GM19043 (cell line): ENCODE measurements around the gene GPR160.

Source experiments
- ATAC-seq: cut with Tn5 transposase; IDR thresholded peaks from one replicate; pipeline ENCODE4 v1.9.1; 2021; ENCODE audit warnings: low read depth; ENCODE audit not compliant: unreplicated experiment

The GPR160 gene

GRCh38 chr3:170063691-170064090 is 25.9 kb downstream of the GPR160 start:
- ATAC-seq, result no peak

- no peak for ATAC-seq
Observed at GRCh38 chr3:170064108-170064507, 26.3 kb downstream of the GPR160 start.

- no peak for ATAC-seq
Observed at GRCh38 chr3:170075441-170076091, 37.8 kb downstream of the GPR160 start.

GRCh38 chr3:170076715-170077238 is 39.0 kb downstream of the GPR160 start:
- no peak for ATAC-seq

- no peak for ATAC-seq
Observed at GRCh38 chr3:170077361-170077760, 39.6 kb downstream of the GPR160 start.

- no peak for ATAC-seq
Observed at GRCh38 chr3:170078620-170079281, 41.0 kb downstream of the GPR160 start.

GRCh38 chr3:170079536-170080165 is 41.9 kb downstream of the GPR160 start:
- no peak for ATAC-seq

- no peak for ATAC-seq
Observed at GRCh38 chr3:170080605-170081004, 42.8 kb downstream of the GPR160 start.

GRCh38 chr3:170081079-170081741 is 43.4 kb downstream of the GPR160 start:
- no peak for ATAC-seq

- ATAC-seq, result no peak
Observed at GRCh38 chr3:170083343-170083742, 45.5 kb downstream of the GPR160 start.

- no peak for ATAC-seq
Observed at GRCh38 chr3:170085396-170085795, 47.6 kb downstream of the GPR160 start.

- ATAC-seq, result no peak
Observed at GRCh38 chr3:170089862-170090600, 52.2 kb downstream of the GPR160 start.

GRCh38 chr3:170090601-170090981 is 52.8 kb downstream of the GPR160 start:
- no peak for ATAC-seq

GRCh38 chr3:170092907-170093306 is 55.1 kb downstream of the GPR160 start:
- ATAC-seq, result no peak

- ATAC-seq, result no peak
Observed at GRCh38 chr3:170095771-170096170, 58.0 kb downstream of the GPR160 start.

- ATAC-seq, result no peak
Observed at GRCh38 chr3:170096342-170096741, 58.5 kb downstream of the GPR160 start.

GRCh38 chr3:170098753-170099152 is 61.0 kb downstream of the GPR160 start:
- no peak for ATAC-seq

GRCh38 chr3:170100944-170101343 is 63.1 kb downstream of the GPR160 start:
- no peak for ATAC-seq

GRCh38 chr3:170102431-170102830 is 64.6 kb downstream of the GPR160 start:
- ATAC-seq, result no peak

GRCh38 chr3:170107941-170108340 is 70.1 kb downstream of the GPR160 start:
- ATAC-seq, result no peak
